Activated CD4-positive, alpha-beta T cell treated with anti-CD3 and anti-CD28 coated beads, Interleukin-2, amount 10 ng/mL, durations not matched to agents 7 days and 5 days (primary cell): Measurements from ENCODE around the gene OR2M7. TPM values are rescaled to one million over a fixed set of nuclear protein-coding genes. Genes with fewer than 3 reads are reported as not detected.

ENCODE experiments used
- CTCF ChIA-PET: fragments of 350-600 bp; sonication (Branson Sonifier 250); formaldehyde crosslinking; loops from one replicate; lab custom pipeline; 2021; ENCODE audit warnings: antibody characterized with exemption; lab: Charles Lee
- POLR2A ChIA-PET: fragments of 350-600 bp; sonication (Branson Sonifier 250); formaldehyde crosslinking; loops from one replicate; lab custom pipeline; 2021; ENCODE audit warnings: antibody characterized with exemption; lab: Charles Lee
- DNase-seq: peaks from one replicate; pipeline ENCODE4 v3.0.0-alpha.2; 2020
- H3K27ac Mint-ChIP-seq: one replicate; pipeline ENCODE4 v1.8.0; 2021; ENCODE audit warnings: mild to moderate bottlenecking, moderate library complexity, mixed read lengths
- H3K27me3 Mint-ChIP-seq: one replicate; pipeline ENCODE4 v1.8.0; 2021; ENCODE audit warnings: mixed read lengths
- H3K36me3 Mint-ChIP-seq: one replicate; pipeline ENCODE4 v1.8.0; 2021; ENCODE audit warnings: low read depth, mixed read lengths
- H3K4me1 Mint-ChIP-seq: one replicate; pipeline ENCODE4 v1.8.0; 2021; ENCODE audit warnings: mixed read lengths
- H3K4me3 Mint-ChIP-seq: one replicate; pipeline ENCODE4 v1.8.0; 2021; ENCODE audit warnings: mild to moderate bottlenecking, moderate library complexity, mixed read lengths
- H3K9me3 Mint-ChIP-seq: one replicate; pipeline ENCODE4 v1.8.0; 2021; ENCODE audit warnings: mixed read lengths
- total RNA-seq, 2 experiments: library from RNA; stranded (reverse); gene quantifications; one replicate each; pipeline ENCODE4 v1.2.3, GENCODE V29; 2021

The OR2M7 gene
- total RNA-seq, 2 experiments from 2014 or later, result not detected

DNA sequence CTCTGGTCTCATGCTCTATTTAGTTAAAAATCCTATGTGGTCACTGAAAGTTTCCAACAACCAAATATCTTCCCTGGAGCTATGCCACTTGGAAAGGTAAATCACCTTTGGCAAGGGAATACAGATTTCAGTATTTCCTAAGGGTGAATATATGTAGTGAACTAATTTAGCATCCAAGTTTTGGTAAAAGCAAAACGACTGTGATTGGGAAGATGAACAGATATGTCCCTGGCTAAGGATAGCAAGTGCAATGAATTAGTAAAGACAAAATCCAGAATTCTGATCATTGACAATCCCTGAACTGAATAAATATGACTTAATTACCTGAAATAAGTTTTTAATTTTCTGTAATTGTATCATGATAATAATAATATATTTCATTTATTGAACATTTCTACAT is 46.5 kb downstream of the OR2M7 start, which contains the start of gene OR2T33:
TSS of gene OR2T33 (minus strand) at position 101 of the 400 bp plus-strand sequence. CDS start 4,162 bp downstream, outside the sequence.
- Mint-ChIP-seq H3K36me3 (no peaks in the 10 kb centered on the region), H3K27me3 (no peaks in the 10 kb centered on the region), H3K4me3 (no peak within 1 kb of the TSS), H3K9me3 (no peaks in the 10 kb centered on the region), H3K27ac (no peak within 1 kb of the TSS), H3K4me1 (no peaks in the 10 kb centered on the region)
- CTCF ChIA-PET, result no interaction called here
- DNase-seq, result no peak
- POLR2A ChIA-PET, result no interaction called here

Other genes with a start within 250 kb of the OR2M7 start
- not detected for gene OR2L13, start 229.4 kb downstream of the OR2M7 start, total RNA-seq
- gene OR2M5, start 179.4 kb downstream of the OR2M7 start, total RNA-seq, result not detected
- not detected for gene OR2M2, start 149.7 kb downstream of the OR2M7 start, total RNA-seq
- gene OR2M3, start 127.3 kb downstream of the OR2M7 start, total RNA-seq, result not detected
- gene OR2M4, start 93.2 kb downstream of the OR2M7 start, total RNA-seq, result not detected
- not detected for gene OR2T33, start 46.6 kb downstream of the OR2M7 start, total RNA-seq
- not detected for gene OR2T12, start 21.1 kb downstream of the OR2M7 start, total RNA-seq
- gene OR14C36, start 24.2 kb upstream of the OR2M7 start, total RNA-seq, result not detected
- not detected for gene OR2T4, start 37.1 kb upstream of the OR2M7 start, total RNA-seq
- not detected for gene OR2T6, start 51.2 kb upstream of the OR2M7 start, total RNA-seq
- not detected for gene OR2T1, start 78.5 kb upstream of the OR2M7 start, total RNA-seq
- not detected for gene OR2T2, start 121.1 kb upstream of the OR2M7 start, total RNA-seq
- gene OR2T3, start 148.8 kb upstream of the OR2M7 start, total RNA-seq, result not detected
- not detected for gene OR2T5, start 164.0 kb upstream of the OR2M7 start, total RNA-seq
- not detected for gene OR2G6, start 183.5 kb upstream of the OR2M7 start, total RNA-seq
- gene OR2T29, start 238.2 kb upstream of the OR2M7 start, total RNA-seq, result not detected